Measurements from ENCODE around the gene C2CD4B. TPM values are rescaled to one million over a fixed set of nuclear protein-coding genes. Genes with fewer than 3 reads are reported as not detected.

C2CD4B gene
- total RNA-seq, 1 experiment from 2014 or later = 1.3 TPM

- TF ChIP-seq AFF4 (CRISPR knock-in tag; IDR thresholded peaks at IDR 0.05; ENCODE audit: borderline replicate concordance) = no peak
- TF ChIP-seq ZNF121 (CRISPR knock-in tag; IDR thresholded peaks at IDR 0.05) = no peak
- TF ChIP-seq ATF2 (CRISPR knock-in tag; IDR thresholded peaks at IDR 0.05; ENCODE audit: borderline replicate concordance, low read depth) = no peak
- no peak for TF ChIP-seq TEAD1 (CRISPR knock-in tag; IDR thresholded peaks at IDR 0.05)
- no peak for TF ChIP-seq ZNF219 (CRISPR knock-in tag; IDR thresholded peaks at IDR 0.05; ENCODE audit: borderline replicate concordance)
- no peak for TF ChIP-seq OVOL2 (CRISPR knock-in tag; IDR thresholded peaks at IDR 0.05; ENCODE audit: borderline replicate concordance)
- no peak for TF ChIP-seq ZSCAN18 (CRISPR knock-in tag; IDR thresholded peaks at IDR 0.05)
- TF ChIP-seq ZMAT4 (CRISPR knock-in tag; IDR thresholded peaks at IDR 0.05) = no peak
- TF ChIP-seq ESRRA (CRISPR knock-in tag; IDR thresholded peaks at IDR 0.05; ENCODE audit: borderline replicate concordance) = no peak
- TF ChIP-seq SMAD4 (CRISPR knock-in tag; IDR thresholded peaks at IDR 0.05) = no peak
- no peak for TF ChIP-seq SOX15 (CRISPR knock-in tag; IDR thresholded peaks at IDR 0.05)
- TF ChIP-seq ZNF138 (CRISPR knock-in tag; conservative IDR thresholded peaks at IDR 0.05) = no peak
Measured at GRCh38 chr15:62186578-62186977, 21.5 kb upstream of the C2CD4B start (continued).

GRCh38 chr15:62183130-62183529 lies 18.0 kb upstream of the C2CD4B start:
- ATAC-seq (no peak), DNase-seq (ENCODE audit: low spot score) (no peak)
- Mint-ChIP-seq H3K4me3 (no peak overlapping the region), H3K4me1 (peaks cover 4% of the 10 kb centered on the region; the same call in 1 of the 2 replicates), H3K36me3 (no peaks in the 10 kb centered on the region), H3K9me3 (peaks cover 22% of the 10 kb centered on the region), H3K27ac (no peak overlapping the region), H3K27me3 (ENCODE audit: low read depth) (peaks cover 3% of the 10 kb centered on the region; the same call in 1 of the 2 replicates)
- ChIA-PET POLR2A (no interaction called here), CTCF (interaction anchor here (1.0 kb wide), 1 partner anchor 58 kb away, joined by 3 read pairs; no protein-coding TSS in a partner anchor)
- no peak for TF ChIP-seq PRDM15 (CRISPR knock-in tag; IDR thresholded peaks at IDR 0.05)
- no peak for TF ChIP-seq FOXP1 (CRISPR knock-in tag; IDR thresholded peaks at IDR 0.05; ENCODE audit: borderline replicate concordance)
- TF ChIP-seq GRHL2 (CRISPR knock-in tag; IDR thresholded peaks at IDR 0.05; ENCODE audit: insufficient replicate concordance, severe bottlenecking) = no peak
- TF ChIP-seq IRF1 (CRISPR knock-in tag; IDR thresholded peaks at IDR 0.05) = no peak
- TF ChIP-seq ZNF121 (CRISPR knock-in tag; IDR thresholded peaks at IDR 0.05) = no peak
- TF ChIP-seq NR3C1 (CRISPR knock-in tag; conservative IDR thresholded peaks at IDR 0.05; ENCODE audit: low read depth) = no peak
- no peak for TF ChIP-seq ZNF512 (CRISPR knock-in tag; IDR thresholded peaks at IDR 0.05; ENCODE audit: borderline replicate concordance)
- no peak for TF ChIP-seq ZBTB43 (CRISPR knock-in tag; IDR thresholded peaks at IDR 0.05)
- no peak for TF ChIP-seq TP53 (CRISPR knock-in tag; IDR thresholded peaks at IDR 0.05)
- no peak for TF ChIP-seq MXD4 (CRISPR knock-in tag; IDR thresholded peaks at IDR 0.05; ENCODE audit: borderline replicate concordance)
- TF ChIP-seq ZNF138 (CRISPR knock-in tag; conservative IDR thresholded peaks at IDR 0.05) = no peak
- no peak for TF ChIP-seq ESRRA (CRISPR knock-in tag; IDR thresholded peaks at IDR 0.05; ENCODE audit: borderline replicate concordance)

Data from WTC11 (cell line).